PC-3 (cell line): Measurements from ENCODE around the gene TRPM7. TPM values are rescaled to one million over a fixed set of nuclear protein-coding genes. Genes with fewer than 3 reads are reported as not detected.

Source experiments
- ATAC-seq: fragments of 200-7000 bp; cut with Tn5 transposase; 2 replicates; pipeline ENCODE4 v1.9.1; 2020; ENCODE audit warnings: mild to moderate bottlenecking, moderate library complexity
- BruUV-seq: library from RNA; stranded (reverse); fragments of 400-500 nt; replicated peaks from 2 replicates; lab custom pipeline; 2021; lab: Mats Ljungman, UMichigan
- CTCF ChIA-PET: fragments of 300-600 bp; sonication (Branson Sonifier 250); formaldehyde crosslinking; loops from one replicate; lab custom pipeline; 2022; ENCODE audit warnings: antibody characterized with exemption; lab: Charles Lee
- POLR2A ChIA-PET: fragments of 300-600 bp; sonication (Branson Sonifier 250); formaldehyde crosslinking; loops from one replicate; lab custom pipeline; 2022; ENCODE audit warnings: antibody characterized with exemption; ENCODE audit not compliant: unreplicated experiment; lab: Charles Lee
- DNase-seq: peaks from one replicate; pipeline ENCODE4 v3.0.0-alpha.2; 2015
- H2AFZ ChIP-seq: fragments of 300-600 bp; sonication (generic); 2 replicates; pipeline ENCODE4 v1.6.0; 2016; ENCODE audit warnings: antibody characterized with exemption, low read length
- H3F3A ChIP-seq: fragments of 300-600 bp; sonication (generic); one replicate; pipeline ENCODE4 v1.6.0; 2017; ENCODE audit warnings: antibody characterized with exemption, low read length, control low read depth, mild to moderate bottlenecking; ENCODE audit not compliant: unreplicated experiment
- H3K27ac ChIP-seq: fragments of 300-600 bp; sonication (generic); 2 replicates; pipeline ENCODE4 v1.5.1; 2016; ENCODE audit warnings: mild to moderate bottlenecking, low read length
- H3K27me3 ChIP-seq: fragments of 300-600 bp; sonication (generic); 2 replicates; pipeline ENCODE4 v1.6.1; 2016; ENCODE audit warnings: low read length, mixed read lengths
- H3K36me3 ChIP-seq: fragments of 300-600 bp; sonication (generic); 2 replicates; pipeline ENCODE4 v1.6.1; 2016; ENCODE audit warnings: low read depth, mixed run types, low read length, mixed read lengths
- H3K4me1 ChIP-seq: fragments of 300-600 bp; sonication (generic); 2 replicates; pipeline ENCODE4 v1.5.1; 2016; ENCODE audit warnings: low read length; ENCODE audit not compliant: insufficient read depth
- H3K4me2 ChIP-seq: fragments of 300-600 bp; sonication (generic); 2 replicates; pipeline ENCODE4 v1.6.0; 2016; ENCODE audit warnings: low read length
- H3K4me3 ChIP-seq: fragments of 300-600 bp; sonication (generic); 2 replicates; pipeline ENCODE4 v1.5.1; 2016; ENCODE audit warnings: mild to moderate bottlenecking, low read length, mixed read lengths
- H3K79me2 ChIP-seq: fragments of 300-600 bp; sonication (generic); 2 replicates; pipeline ENCODE4 v1.6.1; 2017; ENCODE audit warnings: low read length, mixed read lengths
- H3K9ac ChIP-seq: fragments of 300-600 bp; sonication (generic); 2 replicates; pipeline ENCODE4 v1.6.0; 2016; ENCODE audit warnings: mild to moderate bottlenecking, low read length
- H3K9me2 ChIP-seq: fragments of 300-600 bp; sonication (generic); replicated peaks from 2 replicates; pipeline ENCODE4 v1.6.1; 2016; ENCODE audit warnings: mixed run types, low read length, mixed read lengths
- H3K9me3 ChIP-seq: fragments of 300-600 bp; sonication (generic); 2 replicates; pipeline ENCODE4 v1.6.1; 2016; ENCODE audit warnings: low read length, mixed read lengths
- H4K20me1 ChIP-seq: fragments of 300-600 bp; sonication (generic); 2 replicates; pipeline ENCODE4 v1.6.1; 2016; ENCODE audit warnings: low read length, mixed read lengths
- CTCF ChIP-seq: fragments of 300-600 bp; sonication (generic); conservative IDR thresholded peaks from 2 replicates; pipeline ENCODE4 v1.5.1; 2017; ENCODE audit warnings: antibody characterized with exemption, low read depth, mild to moderate bottlenecking, low read length
- EZH2 ChIP-seq: fragments of 300-600 bp; sonication (generic); IDR thresholded peaks from one replicate; pipeline ENCODE4 v1.6.1; 2017; ENCODE audit warnings: antibody characterized with exemption, mild to moderate bottlenecking, low read length; ENCODE audit not compliant: unreplicated experiment
- EZH2phosphoT487 ChIP-seq: fragments of 300-600 bp; sonication (generic); IDR thresholded peaks from 2 replicates; pipeline ENCODE4 v1.6.1; 2018; ENCODE audit warnings: mild to moderate bottlenecking, antibody characterized with exemption, low read length, borderline replicate concordance
- intact Hi-C: fragments of 100-400 bp; cut with micrococcal nuclease; formaldehyde crosslinking; loops from 2 replicates; pipeline ENCODE4 v1.9.0; 2023
- total RNA-seq: library from RNA; depleted of rRNA; stranded (reverse); fragments of >200 nt; gene quantifications from 2 replicates; pipeline ENCODE4 v1.2.3, GENCODE V29; 2014

TRPM7 gene
- total RNA-seq, 1 experiment from 2014 or later = 13.3 TPM

- Histone ChIP-seq H3K27ac (no peak overlapping the region), H2AFZ (no peak overlapping the region), H3K9me3 (no peaks in the 10 kb centered on the region), H3K9ac (no peak overlapping the region), H3K4me3 (no peak overlapping the region), H3K79me2 (no peaks in the 10 kb centered on the region), H3K27me3 (no peaks in the 10 kb centered on the region), H3K36me3 (peaks cover 17% of the 10 kb centered on the region), H3K4me2 (no peak overlapping the region), H3F3A (no peaks in the 10 kb centered on the region), H3K4me1 (no peaks in the 10 kb centered on the region), H3K9me2 (no peaks in the 10 kb centered on the region), H4K20me1 (no peaks in the 10 kb centered on the region)
- intact Hi-C loops = no loop called here
- CTCF ChIA-PET = no interaction called here
- POLR2A ChIA-PET = no interaction called here
- BruUV-seq = no TSS peak
- no peak for TF ChIP-seq EZH2
- no peak for TF ChIP-seq CTCF
- no peak for TF ChIP-seq EZH2phosphoT487
- DNase-seq (no peak), ATAC-seq (no peak)
Measured at GRCh38 chr15:50641318-50641717, 45.3 kb downstream of the TRPM7 start.

- H3K9me3 ChIP-seq = no peaks in the 10 kb centered on the region
- H3K79me2 ChIP-seq = no peaks in the 10 kb centered on the region
- H3K27me3 ChIP-seq = no peaks in the 10 kb centered on the region
- no TSS peak for BruUV-seq
- no peak overlapping the region for H2AFZ ChIP-seq
- H3K9me2 ChIP-seq = no peaks in the 10 kb centered on the region
- peaks cover 9% of the 10 kb centered on the region; the same call in 1 of the 2 replicates for H3K36me3 ChIP-seq
- H3K4me2 ChIP-seq = no peak overlapping the region
- no peak overlapping the region for H3K9ac ChIP-seq
- ATAC-seq = no peak
- H3K4me3 ChIP-seq = no peak overlapping the region
- intact Hi-C loops = no loop called here
- no peak overlapping the region for H3K27ac ChIP-seq
- CTCF ChIA-PET = no interaction called here
- POLR2A ChIA-PET = no interaction called here
- H3F3A ChIP-seq = no peaks in the 10 kb centered on the region
- H4K20me1 ChIP-seq = no peaks in the 10 kb centered on the region
- H3K4me1 ChIP-seq = no peaks in the 10 kb centered on the region
- DNase-seq = no peak
- TF ChIP-seq CTCF = no peak
- TF ChIP-seq EZH2phosphoT487 = no peak
- TF ChIP-seq EZH2 = no peak
Measured at GRCh38 chr15:50636146-50636545, 50.5 kb downstream of the TRPM7 start.

- Histone ChIP-seq H3K4me2 (no peak overlapping the region), H3K27ac (no peak overlapping the region), H3F3A (no peaks in the 10 kb centered on the region), H3K36me3 (peaks cover 12% of the 10 kb centered on the region; the same call in 1 of the 2 replicates), H3K9me2 (no peaks in the 10 kb centered on the region), H3K4me1 (no peaks in the 10 kb centered on the region), H3K79me2 (no peaks in the 10 kb centered on the region), H3K4me3 (no peak overlapping the region), H3K9ac (no peak overlapping the region), H4K20me1 (no peaks in the 10 kb centered on the region), H2AFZ (no peak overlapping the region), H3K9me3 (no peaks in the 10 kb centered on the region), H3K27me3 (no peaks in the 10 kb centered on the region)
- BruUV-seq = no TSS peak
- ChIA-PET CTCF (no interaction called here), POLR2A (no interaction called here)
- DNase-seq (no peak), ATAC-seq (no peak)
- no peak for TF ChIP-seq EZH2phosphoT487
- no peak for TF ChIP-seq CTCF
- TF ChIP-seq EZH2 = no peak
- intact Hi-C loops = no loop called here
Measured at GRCh38 chr15:50633653-50634052, 52.9 kb downstream of the TRPM7 start.
